Suppressor macrophage (primary cell): Measurements from ENCODE around the gene SART3.
"Not testable (repeated sequence)": the region's sequence is repeated elsewhere in the genome, so short reads cannot be mapped to it uniquely, and the experiment has no call there.

Source experiments
- DNase-seq, 4 experiments: peaks; one replicate each; pipeline ENCODE4 v3.0.0-alpha.2; 2020 to 2022

Gene SART3

DNA sequence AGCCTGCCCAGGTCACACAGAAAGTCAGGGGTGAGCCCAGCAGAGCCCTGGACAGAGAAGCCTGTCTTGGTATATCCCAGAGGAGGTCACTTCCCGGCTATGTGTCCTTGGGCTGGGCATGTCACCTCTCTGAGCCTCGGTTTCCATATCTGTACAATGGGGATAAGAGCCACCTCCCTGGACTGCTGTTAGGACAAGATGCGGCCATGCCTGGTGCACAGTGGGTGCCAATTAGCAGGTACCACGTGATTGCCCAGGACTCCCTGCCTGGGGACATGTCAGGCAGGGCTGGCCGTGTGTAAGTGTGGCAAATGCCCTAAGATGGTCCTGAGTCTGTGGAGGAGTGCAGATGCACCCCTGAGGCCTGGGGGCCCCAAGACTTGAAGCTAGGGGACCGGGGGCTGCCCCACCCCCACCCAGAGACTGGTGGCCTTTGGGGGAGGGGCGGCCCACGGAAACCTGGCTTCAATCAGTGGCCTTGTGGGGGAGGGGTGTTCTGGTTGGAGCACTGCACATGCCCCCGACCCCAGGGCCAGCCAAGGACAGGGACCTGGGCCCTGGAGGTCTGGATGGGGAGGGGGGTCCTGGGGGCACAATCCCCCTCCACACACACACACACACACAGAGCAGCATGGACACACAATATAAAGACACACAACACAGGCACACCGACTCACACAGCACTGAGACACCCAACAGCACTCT, 36.0 kb upstream of the SART3 start:
- no peak for DNase-seq

DNA sequence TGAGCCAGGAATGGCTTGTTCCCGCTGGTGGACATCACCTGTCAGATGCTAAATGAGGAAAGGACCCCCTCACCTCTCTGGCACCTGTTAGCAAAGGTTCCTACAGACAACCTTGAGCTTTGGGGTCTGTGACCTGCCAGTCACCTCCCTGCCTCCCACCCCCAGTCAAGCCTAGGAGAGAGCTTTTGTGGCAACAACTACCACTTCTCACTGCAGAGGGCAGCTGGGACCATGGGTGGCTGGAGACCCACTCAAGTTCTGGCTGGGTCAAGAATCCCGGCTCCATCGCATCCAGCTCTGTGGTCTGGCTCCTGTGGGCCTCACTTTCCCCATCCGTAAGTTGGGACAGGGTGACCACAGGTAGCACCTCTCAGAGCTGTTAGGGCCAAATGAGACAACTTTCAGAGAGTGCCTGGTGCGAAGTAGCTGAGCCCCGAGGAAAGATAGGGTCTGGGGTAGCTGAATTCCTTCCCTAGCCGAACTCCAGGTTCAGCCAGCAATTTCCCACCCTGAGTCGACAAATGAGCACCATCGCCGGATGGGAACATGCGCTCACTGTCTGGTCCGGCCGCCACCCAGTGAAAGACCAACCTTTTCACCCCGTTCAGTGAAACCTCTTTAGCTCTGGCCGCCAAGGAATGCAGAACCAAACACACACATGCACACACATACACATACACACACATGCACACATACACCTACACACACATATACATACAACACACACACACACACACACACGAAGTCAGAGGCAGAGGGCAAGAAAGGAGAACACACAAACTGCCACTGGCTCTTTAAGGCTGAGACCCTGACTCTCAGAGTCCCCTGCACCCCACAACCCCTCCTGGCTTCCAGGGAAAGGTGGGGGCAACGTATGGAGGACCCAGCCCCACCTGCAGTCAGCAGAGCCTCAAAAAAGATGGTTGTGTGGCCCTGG, 35.0 kb upstream of the SART3 start:
- no peak for DNase-seq

DNA sequence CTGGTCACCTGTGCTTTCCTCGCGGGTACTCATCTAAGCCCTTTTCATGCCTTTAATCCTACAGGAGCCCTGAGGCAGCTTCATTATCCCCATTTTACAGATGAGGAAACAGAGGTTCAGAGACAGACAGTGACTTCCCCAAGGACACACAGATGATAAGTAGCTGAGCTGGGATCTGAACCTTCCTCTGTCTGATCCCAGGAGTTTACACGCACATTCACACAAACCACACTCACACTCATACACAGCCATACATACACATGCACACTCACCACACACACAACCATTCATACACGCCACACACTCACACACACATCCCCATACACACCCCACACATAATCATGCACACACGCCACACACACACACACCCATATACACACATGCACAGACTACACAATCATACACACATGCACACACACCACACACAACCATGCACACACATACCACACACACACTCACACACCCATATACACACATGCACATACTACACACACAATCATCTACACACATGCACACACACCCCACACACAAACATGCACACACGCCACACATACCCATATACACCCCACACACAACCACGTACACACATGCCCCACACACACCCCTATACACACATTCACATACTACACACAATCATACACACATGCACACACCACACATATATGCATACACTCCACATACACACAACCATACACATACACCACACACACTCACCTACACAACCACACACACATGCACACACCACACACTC, 34.2 kb upstream of the SART3 start:
- no peak for DNase-seq

DNA sequence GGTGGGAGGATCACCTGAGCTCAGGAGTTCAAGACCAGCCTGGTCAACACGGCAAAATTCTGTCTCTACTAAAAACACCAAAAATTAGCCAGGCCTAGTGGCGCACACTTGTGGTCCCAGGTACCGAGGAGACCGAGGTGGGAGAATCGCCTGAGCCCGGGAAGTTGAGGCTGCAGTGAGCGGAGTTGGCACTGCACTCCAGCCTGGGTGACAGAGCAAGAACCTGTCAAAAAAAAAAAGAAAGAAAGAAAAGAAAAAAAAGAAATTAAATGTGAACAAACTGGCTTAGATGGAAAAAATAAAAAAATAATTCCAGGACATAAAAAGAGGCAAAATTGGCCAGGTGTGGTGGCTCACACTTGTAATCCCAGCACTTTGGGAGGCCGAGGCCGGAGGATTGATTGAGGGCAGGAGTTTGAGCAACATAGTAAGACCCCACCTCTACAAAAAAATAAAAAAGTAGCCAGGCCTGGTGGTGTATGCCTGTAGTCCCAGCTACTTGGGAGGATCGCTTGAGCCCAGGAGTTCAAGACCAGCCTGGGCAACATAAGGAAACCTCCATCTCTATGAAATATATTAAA, 33.4 kb upstream of the SART3 start:
- DNase-seq: no peak

DNA sequence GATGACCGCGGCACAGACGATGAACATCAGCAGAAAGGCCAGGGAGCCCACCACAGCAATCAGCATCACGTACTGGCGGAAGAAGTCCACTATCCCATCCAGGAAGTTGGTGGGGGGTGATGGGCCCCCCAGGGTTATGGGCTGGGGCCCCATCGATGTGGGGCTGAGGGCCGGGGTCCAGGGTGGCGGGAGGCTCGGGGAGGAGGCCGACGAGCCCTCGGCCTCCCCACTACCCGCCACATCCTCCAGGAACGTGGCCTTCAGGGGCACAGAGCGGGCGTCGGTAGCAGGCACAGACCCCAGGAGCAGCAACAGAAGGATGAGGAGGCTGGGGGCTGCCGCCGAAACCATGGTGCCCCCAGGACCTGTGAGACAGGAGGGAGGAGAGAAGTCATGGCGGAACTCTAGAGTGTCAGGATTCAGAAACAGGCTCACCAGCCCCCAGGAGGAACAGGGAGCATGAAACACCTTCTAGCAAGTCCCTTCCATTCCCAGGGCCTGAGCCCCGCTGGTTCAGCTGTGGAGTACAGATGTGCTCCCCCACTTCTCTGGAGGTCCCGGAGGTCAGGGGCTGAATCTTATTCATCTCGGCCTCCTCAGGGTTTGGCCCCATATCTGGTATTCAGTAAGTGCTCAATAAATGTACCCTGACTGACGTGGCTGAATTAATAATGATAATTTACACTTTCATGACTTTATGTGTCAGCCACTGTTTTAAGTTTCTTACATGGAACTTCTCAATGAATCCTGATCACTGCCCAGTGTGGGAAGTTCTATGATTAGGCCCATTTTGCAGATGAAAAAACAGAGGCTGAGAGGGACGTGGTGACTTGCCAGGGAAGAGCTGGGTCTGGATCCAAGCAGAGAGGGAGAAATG, 31.3 kb upstream of the SART3 start:
- DNase-seq: no peak

DNA sequence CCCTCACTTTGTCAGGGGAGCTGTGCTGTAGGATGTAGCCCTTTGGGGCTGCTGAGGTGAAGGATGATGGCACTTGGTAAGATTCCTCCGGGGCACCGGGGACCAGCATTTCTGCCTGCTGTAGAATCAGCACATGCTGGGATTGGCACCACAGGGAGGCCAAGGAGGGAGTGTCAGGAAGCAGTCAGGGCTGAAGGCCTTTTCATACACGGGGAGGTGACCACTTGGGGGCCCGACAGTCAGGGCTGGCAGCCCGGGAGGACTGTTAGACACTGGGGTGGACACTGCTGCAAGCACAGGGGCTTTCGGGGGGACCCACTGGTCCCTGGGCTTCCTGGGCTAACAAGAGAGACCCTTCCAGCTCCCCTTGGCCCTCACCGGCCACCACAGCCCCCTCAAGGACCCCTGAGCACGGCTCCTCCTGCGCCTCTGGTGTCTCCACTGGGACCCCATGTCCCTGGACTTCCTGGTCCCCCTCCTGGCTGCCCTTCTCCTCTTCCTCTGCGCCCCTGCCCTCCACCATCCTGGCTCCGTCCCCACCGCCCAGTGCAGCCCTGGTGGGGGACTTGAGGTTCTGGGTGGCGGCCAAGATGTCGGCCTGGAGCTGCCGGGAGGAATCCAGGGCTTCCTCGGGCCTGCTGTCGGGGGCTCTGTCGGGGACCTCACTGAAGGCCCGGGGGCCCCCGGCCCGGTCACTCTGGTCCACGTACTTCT, 30.5 kb upstream of the SART3 start:
- DNase-seq: no peak

DNA sequence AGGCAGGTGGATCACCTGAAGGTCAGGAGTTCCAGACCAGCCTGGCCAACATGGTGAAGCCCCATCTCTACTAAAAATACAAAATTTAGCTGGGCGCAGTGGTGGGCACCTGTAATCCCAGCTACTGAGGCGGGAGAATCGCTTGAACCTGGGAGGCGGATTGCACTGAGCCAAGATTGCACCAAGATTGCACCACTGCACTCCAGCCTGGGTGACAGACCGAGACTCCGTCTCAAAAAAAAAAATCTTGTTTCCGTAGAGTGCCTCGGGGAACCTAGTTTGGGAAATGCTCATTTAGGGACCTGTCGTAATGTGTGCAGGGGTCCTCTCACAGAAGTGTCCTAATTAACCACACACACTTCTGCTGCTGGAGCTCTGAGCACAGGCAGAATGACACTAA, 29.5 kb upstream of the SART3 start:
- DNase-seq: not testable (repeated sequence)

DNA sequence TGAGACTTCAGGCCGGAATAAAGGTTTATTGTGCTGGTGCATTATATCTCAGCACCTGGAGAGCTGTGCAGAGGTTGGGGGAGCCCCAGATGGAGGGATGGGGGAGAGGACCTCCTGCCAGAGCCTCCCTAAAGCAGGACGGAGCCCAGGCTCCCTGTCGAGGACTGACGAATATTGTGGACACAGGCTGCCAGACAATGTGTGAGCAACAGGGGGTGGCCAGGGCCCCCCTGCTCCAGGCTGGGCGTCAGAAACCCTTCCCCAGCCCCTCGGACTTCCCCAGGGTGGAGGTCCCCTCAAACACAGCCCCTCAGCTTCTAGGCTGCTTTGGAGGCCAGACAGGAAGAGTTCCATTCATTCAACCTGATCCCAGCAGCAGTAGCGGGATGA, 28.9 kb upstream of the SART3 start:
- no peak for DNase-seq

DNA sequence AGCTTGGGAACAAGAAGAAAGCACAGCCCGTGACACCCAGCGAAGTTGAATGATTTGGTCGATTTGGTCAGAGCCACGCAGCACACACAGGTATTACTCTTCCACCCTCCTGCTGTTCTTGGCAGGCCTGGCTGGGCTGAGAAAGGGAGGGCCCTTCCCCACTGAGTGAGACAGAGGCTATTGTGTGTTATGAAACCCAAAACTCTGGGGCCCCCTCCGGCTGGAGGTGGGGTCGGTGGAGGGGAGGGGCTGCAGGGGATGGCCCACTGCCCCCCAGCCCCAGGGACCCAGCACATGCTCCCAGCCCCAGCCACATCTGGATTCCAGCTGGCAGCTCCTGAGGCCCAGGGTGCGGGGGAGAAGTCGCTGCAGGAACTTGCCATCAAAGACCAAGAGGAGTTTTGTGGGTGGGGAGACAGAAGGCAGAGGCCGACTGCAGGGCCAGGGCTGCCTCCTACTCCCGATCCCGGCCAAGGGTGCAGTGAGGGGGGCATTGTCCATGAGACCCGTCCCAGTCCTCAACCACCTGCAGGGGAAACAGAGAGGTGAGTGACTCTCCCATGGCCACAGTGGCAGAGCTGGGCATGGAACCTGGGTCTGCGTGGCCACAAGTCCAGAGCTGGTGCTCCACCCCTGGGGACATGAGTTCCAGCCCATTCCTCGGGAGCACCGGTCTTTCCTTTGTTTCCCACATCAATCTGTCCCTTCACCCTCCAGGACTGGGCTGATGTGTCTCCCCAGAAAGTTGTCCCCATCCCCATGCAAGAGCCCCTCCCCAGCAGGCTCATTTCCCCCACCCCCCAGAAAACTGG, 28.3 kb upstream of the SART3 start:
- DNase-seq: no peak

DNA sequence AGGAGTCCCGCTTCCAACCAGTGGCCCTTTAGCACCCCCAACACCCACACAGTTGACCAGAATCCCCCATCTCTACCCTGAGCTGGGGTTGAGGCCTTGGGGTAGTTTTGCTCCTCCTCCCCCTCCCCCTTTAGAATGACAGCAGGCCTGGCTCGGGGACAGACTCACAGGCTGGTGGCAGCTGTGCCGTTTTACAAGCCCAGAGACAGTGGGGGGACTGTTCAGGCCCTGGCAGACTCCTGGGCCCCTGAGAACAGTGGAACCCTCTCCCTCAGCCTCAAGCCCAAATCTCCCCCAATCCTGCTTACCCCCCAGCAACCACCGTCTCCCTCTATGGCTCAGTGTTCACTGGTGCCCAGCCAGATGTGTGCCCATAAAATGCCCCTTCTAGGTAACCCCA, 26.9 kb upstream of the SART3 start:
- no peak for DNase-seq

DNA sequence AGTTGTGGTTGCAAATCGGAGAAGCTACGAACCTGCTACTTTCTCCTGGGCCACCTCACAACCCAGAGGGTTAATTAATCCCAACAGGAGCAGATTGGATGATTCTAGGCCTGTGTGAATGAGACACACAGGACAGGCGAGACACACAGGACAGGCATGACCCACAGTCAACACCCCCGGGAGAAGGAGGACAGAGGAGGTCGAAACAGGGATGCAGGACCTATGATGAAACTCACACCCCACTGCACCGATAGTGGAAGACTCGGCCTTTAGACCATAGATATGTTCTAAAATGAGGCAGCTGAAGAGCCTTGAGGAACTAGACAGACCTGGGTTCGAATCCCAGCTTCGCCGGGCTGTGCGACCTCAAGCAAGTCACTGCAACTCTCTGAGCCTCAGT, 25.3 kb upstream of the SART3 start:
- DNase-seq: no peak

DNA sequence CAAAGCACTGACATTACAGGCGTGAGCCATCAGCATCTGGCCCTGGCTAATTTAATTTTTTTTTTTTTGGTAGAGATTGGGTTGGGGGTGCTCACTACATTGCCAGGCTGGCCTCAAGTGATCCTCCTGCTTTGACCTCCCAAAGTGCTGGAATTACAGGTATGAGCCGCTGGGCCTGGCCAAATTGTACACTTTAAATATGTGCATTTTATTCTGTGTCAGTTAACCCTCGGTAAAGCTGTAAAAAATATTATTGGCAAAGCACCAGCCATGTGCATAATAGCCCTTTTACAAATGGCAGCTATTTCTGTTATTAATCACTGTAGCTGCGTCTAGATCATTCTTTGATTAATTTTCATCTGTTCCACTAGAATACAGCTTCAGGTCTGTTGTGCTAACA, 24.9 kb upstream of the SART3 start:
- DNase-seq: no peak

DNA sequence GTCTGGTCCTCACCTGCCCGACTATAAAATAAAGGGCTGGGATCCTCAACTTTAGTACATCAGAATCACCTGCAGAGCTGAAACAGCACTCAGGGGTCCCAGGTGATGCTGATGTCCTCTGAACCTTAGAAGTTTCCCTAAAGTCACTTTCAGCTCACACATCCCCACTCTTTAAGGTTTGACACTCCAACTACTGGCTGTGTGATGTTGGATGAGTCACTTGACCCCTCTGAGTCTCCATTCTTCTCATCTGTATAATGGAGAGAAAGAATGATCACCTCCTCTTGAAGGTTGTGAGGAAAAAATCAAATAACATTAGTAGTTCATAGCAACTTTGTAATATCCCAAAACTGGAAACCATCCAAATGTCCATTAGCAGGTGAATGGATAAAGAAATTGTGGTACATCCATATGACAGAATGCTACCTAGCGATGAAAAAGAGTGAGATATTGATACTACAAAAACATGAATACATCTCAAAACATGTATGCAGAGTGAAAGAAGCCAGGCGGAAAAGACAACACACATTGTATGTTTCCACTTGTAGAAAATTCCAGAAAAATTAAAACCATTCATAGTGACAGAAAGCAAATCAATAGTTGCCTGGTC, 23.6 kb upstream of the SART3 start:
- DNase-seq: no peak

DNA sequence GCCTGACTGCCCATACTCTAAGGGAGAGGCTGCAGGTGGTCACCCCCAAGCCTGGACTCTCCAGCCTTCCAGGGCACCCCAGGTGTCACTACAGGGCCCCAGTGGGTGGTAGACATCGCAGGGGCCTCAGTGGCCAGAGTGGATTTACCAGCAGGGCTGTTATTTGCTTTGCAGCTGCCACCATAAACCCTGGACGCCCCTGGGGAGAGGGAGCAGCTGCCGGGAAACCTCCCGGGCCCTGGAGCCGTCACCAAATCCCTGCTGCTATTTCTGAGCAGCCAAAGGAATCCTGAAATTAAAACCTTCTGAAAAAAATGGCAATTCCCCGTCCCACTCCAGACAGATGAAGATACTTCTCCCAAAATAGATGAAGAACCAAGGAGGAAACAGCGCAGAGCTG, 23.0 kb upstream of the SART3 start:
- no peak for DNase-seq

DNA sequence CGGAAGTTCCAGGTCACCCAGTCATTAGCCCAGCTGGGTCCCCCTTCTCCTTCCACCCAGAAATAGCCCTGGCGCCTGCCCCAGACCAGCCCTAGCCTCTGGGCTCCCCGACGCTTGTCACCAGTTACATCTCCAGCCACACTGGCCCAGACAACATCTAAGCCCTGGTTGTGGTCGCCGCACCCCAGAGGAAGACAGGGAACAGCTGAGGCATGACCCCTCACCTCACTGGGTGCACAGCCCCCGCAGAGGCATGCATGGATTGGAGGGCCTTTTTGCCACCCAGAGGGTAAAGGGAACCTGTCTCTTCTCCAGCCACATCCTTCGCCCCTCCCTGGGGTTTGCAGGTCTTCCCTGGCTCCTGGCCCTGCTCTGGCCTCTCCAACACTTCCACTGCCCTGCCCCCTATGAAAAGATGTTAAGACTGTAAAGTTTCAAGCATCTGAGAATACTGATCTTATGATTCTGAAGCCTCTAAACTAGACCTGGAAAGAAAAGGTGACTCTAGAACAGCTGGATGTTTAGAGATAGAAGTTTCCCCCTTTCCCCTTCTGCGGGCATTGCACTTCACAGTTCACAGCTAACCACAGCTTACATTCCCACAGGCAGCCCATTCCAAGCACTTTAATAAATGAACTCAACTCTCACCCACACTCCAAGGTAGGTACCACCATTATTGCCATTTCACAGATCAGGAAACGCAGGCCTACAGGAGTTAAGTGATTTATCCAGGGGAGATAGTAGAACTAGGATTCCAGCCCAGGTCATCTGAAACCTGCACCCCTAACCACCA, 22.2 kb upstream of the SART3 start:
- DNase-seq: no peak

DNA sequence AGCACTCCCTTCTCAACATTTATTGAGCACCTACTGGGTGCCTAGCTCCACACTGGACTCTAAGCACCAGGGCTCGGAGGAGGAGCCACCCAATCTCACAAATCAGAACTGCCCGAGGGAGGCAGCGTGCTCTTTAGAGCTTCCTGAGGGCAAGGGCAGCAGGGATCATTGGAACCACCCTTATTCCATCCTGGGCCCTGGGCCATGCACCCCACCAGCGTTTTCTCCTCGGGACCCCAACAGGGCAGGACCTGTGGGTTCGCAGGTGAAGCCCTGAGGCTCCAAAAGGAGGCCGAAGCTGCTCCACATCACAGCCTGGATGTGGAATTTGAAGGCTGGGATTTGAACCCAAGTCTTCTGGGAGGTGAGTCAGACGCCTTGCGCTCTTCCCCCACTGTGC, 21.5 kb upstream of the SART3 start:
- DNase-seq: no peak

DNA sequence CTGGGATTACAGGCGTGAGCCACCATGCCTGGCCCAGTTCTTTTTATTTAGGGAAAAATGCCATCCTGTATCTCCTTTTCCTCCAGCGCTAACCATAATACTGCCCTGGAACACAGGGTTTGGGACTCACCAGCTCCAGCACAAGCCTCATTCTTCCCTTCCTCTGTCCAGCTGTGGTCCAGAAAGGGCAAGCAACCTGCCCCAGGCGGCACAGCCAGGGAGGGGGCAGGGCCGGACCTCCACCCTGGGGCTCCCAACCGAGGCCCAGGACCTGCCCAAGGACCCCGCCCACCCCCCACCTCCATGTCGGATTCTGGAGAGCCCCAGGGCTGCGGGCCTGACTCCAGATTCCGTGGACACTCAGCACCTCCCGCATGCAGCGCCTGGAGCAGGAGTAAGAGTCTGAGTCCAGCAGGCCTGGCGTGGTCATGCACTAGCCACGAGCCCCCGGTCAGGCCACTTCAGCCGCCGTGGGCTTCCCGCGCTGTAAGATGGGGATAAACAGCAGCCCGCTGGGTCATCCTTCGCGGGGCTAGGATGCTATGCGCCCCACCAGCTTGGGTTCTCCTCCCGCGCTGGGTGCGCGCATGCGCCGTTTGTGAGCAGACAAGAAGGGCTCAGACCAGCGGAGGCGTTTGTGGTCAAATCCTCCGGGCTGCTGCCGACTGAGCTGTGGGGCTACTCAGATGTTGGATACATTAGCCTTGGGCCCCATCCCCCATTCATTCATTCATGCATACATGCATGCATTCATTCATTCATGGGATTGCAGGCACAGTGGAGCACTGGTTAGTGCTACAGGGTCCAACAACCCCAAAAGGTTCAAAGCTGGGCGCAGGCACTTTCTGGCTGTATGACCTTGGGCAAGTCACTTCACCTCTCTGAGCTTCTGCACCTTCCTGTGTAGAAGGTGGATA, 20.6 kb upstream of the SART3 start:
- DNase-seq: no peak

DNA sequence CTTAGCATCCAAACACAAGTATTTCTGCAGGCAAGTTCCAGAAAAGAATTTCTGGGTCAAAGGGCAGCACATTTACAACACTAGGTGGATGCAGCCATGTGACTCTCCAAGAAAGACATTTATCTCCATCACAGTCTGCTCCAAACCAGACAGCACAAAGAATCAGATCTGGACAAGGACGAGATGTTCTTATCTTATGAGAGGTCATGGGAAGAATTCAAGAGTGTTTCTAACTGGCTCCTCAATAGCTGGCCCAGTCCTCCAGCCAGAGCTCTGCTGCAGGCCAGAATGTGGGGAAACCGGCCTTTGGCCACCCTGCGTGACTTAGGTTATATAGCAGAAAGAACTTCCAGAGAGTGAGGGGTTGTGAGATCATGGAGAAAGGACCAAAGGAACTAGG, 19.6 kb upstream of the SART3 start:
- no peak for DNase-seq
